Activated CD4-positive, alpha-beta T cell treated with anti-CD3 and anti-CD28 coated beads, Interleukin-2, amount 50 U/mL, for 24 hours (primary cell): ENCODE data around the gene ABI2.
A peak's percentile ranks its signal among the peaks of the same experiment; 100 is the strongest.

ENCODE experiments used
- DNase-seq, 2 donors: peaks; one replicate each; pipeline ENCODE4 v3.0.0-alpha.2; 2020; ENCODE audit warnings: low read depth in 1 of 2, low spot score in 1 of 2

ABI2 gene

DNA sequence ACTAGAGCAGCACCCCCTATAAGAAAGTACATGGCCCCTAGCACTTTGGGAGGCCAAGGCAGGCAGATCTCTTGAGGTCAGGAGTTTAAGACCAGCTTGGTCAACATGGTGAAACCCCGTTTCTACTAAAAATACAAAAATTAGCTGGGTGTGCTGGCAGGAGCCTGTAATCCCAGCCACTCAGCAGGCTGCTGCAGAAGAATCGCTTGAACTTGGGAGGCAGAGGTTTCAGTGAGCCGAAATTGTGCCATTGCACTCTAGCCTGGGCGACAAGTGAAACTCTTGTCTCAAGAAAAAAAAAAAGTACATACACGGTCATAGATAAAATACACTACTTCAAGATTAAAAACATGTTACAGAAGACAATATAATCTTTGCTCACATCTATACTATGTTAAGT lies 143.1 kb downstream of the ABI2 start:
- DNase-seq = no peak

DNA sequence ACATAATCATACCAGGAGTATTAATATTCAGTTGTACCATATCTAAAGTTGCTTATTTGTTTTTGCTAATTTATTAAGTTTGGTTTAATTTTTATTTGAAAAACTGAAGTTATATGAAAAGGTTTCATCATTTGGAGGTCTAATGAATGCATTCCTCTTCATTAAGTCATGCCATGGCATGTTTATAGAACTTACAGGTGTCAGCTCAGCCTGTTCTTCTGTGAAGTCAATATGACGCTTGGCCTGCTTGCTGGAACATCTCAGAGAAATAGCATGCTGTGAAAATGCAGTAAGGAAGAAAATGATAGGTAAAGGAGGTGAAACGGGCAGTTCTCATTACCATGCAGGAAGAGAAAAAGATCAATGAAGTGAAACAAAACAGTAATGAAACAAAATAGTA lies 148.7 kb downstream of the ABI2 start:
- DNase-seq = no peak

DNA sequence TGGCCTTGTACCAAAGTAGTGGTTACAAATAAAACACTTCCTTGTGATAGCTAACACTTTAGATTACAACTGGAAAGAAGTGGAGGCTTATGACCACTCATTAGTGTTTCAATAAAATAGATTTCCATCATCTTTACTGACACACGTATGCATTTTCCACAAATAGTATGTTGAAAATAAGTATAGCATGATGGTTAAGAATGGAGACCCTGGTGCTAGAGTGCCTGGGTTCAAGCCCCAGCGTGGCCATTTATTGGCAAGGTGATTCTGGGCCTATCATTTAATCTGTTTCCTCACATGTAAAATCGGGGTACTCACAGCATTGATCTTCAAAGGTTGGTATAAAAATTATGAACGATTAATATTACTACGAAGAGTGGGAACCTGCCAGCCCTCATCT lies 152.4 kb downstream of the ABI2 start:
- no peak for DNase-seq

DNA sequence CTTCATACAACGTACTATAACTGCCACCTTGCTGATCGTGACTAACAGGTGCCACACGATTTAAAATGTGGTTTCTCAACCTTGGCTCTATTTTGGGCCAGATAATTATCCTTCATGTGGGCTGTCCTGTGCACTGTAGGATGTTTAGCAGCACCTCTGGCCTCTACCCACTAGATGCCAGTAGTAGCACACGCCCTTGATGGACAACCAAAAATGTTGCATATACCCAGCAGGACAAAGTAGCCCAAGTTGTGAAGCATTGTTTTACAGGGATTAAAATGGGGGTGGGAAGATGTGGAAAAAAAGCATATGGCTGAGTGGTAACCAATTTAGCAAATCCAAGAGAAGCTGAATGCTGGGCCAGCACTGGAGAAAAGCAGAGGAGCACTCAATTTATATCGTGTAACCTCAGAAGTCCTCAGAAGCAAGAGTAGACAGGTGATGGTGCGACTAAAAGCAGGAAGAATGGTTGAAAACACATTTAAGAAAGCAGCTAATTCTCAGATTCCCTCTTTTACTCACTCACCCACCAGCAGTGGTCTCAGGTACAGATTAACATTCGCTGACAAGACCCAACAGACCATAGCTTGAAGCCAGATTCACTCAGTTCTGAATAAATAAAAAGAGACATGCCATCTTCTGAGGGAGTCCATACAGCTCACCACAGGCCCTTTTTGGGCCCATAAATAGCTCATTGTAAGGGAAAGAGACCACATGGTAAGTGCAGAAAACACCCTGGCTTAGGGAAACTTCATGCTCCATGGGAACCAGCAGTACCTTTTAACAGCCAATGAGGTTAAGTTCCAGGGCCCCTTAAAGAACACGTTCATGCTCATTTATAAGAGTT lies 156.3 kb downstream of the ABI2 start:
- peak; percentile 9 to 40 for DNase-seq

DNA sequence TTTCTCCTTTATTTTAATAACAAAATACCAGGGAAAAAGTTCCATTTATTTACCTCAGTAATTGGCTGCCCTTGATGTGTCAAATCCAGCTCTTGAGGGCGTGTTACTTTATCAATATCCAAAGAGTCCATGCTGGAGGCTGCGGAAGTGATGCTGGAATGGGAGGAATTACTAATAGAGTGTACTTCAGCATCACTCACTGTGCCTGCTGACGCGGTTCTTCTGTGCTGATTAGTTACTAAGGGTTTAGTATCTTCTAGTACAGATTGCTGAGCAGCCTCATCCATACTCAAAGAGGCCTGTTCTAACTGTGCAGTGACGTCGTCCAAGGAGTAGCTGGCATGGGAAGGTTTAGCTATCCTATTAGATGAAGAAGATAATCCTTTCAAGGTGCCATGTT lies 161.3 kb downstream of the ABI2 start:
- DNase-seq = no peak

DNA sequence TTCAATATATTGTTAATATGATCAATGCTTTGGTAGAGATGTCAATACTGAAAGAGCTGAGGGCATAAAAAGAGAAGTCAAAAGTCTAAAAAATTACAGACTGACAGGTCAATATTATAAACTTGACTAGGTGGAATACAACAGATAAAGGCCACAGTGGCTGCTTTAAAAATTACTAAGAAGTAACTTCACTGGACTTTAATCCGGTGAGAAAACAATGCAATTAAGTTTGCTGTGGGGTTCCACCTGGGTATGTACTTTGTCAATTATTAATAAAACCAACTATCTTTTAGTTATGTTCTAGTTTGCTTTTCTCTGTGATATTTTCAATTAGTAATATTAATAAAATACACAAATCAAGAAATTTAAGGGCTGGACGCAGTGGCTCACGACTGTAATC lies 162.2 kb downstream of the ABI2 start:
- no peak for DNase-seq

DNA sequence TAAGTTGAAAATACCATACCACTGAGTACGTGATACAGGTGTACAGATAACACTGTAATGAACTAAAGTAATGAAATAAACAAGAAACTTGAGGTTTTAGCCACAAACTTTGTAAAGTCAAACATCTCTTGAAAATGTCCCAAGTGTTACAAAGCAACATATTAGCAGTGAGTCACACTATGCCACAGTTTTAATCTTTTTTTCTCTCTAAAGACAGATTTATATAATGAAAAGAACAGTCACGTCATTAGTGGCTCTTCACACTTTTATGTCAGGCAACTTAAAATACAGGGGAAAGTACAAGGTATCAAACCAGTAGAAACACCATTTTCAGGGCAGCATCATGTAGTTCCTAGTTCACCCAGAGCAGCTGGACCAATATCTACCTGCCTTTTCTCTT lies 164.8 kb downstream of the ABI2 start:
- DNase-seq = no peak
